Sigmoid colon (tissue), 4 donors: ENCODE results near the gene ZMYM1.

ENCODE experiments used
- CTCF ChIP-seq, 4 experiments: fragments of 450-650 bp in 3 of 4; fragments of 200-600 bp in 1 of 4; IDR thresholded peaks; one replicate each; pipeline ENCODE4 v1.5.1; 2016 to 2019; ENCODE audit warnings: antibody characterized with exemption in 4 of 4, mild to moderate bottlenecking in 3 of 4, moderate library complexity in 2 of 4
- POLR2AphosphoS5 ChIP-seq, 4 donors: sonication (generic); formaldehyde crosslinking; IDR thresholded peaks; one replicate each; pipeline ENCODE4 v1.6.1; 2017; ENCODE audit warnings: antibody characterized with exemption in 4 of 4

DNA sequence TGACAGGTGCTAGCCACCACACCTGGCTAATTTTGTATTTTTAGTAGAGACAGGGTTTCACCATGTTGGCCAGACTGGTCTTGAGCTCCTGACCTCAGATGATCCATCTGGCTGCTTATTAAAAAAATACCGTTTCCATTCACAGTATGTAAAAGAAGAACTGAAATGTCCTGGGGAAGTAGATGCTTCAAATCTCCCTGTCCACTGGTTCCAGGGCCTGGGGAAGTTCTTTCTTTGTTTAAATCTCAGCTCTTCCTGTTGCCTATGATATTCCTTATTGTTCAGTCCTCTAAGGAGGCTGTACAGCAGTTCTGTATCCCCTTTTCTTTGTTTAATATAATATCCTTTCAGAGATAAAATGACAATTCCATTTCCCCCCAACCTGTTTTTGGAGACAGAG lies 47.4 kb downstream of the ZMYM1 start:
- no peak for TF ChIP-seq CTCF (IDR thresholded peaks at IDR 0.05)
- no peak for TF ChIP-seq POLR2AphosphoS5 (IDR thresholded peaks at IDR 0.05)
